ENCODE data around the gene UBALD2.
"Not testable (repeated sequence)": the region's sequence is repeated elsewhere in the genome, so short reads cannot be mapped to it uniquely, and the experiment has no call there.

UBALD2 gene

DNA sequence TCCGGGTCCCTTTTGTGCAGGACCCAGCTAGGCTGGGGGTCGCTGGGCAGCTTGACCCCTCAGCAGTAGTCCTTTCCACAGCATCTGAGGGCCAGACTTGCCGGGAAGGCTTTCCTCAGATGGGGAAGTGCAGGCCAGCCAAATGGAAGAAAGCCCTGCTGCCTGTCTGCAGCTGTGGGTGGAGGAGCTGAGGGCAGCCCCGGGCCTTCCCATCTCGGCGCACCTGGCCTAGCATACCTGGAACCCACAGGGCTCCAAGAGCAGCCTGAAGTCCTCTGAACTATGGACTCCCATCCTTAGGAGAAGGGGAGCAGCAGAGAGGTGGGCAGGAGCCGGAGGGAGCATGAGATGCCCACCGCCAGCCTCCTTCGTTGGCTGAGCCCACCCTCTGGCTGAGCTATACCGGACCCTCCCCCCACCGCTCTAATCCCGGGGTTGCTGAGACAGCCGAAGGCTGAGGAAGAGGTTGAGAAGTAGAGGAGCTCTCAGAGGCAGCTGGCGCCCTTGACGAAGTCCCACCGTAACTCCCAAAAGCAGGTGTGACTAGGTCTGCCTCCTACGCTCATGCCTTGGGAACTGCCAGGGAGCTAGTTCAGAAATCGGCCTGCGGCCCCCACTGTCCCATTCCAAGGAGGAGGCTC, 13.2 kb downstream of the UBALD2 start:
- no peak for DNase-seq

DNA sequence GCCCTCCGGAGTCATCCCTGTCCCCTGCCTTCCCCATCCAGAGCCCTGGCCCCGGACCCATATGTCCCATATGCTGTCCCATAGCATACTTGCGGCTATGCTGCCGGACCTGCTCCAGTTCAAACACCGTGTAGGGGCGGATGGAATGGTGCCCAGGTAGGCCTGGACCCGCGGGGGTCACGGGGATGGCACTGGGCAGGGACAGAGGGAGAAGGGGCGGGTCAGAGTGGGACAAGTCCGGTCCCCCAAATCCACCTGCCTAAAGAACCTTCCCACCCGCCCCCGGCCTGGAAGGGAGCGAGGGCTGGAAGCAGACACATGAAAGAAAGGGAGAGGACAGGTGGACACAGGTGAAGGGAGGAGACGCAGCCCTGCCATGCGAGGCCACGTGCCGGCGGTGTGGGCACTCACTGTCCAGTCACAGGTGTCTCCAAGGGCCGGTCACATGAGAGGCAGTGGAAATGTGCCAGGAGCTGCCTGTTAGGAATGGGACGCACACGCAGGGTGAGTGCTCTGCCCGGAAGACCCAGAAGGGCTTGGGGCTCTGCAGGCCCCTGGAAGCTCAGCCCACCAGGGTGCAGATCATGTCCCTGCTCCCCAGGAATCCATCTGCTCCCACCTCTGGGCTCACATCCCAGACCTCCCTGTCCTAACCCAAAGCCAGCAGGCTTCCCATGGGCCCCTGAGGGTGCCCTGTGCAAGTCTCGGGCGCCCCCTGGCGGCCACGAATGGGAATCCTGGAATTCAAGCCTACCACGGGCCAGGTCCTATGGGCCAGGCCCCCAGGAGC, 14.0 kb downstream of the UBALD2 start:
- DNase-seq: peak; percentile 73

DNA sequence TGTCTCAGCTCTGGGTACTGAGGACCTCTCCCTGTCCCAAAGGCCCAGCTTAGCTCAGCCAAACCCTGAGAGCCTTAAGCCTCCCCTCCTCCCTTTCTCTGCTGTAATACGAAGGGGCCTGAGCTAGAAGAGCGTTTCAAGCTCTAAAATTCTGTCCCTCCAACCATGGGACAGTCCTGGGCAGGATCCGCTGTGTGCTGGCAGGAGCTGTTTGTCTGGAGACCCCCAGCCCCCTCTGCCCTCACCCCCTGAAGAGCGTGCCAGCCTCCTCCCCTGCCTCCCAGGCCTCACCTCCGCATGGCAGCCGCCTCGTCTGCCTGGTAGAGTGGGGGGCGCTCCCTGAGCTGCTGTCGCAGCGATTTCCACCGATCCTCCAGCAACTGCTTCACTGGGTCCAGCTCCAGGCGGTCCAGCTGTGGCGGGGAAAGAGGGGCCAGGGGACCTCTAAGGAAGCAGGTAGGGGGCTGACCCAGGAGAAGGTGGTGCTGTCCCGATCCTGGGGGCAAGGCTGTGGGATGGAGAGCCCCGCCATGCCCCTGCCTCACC, 14.7 kb downstream of the UBALD2 start:
- no peak for DNase-seq

DNA sequence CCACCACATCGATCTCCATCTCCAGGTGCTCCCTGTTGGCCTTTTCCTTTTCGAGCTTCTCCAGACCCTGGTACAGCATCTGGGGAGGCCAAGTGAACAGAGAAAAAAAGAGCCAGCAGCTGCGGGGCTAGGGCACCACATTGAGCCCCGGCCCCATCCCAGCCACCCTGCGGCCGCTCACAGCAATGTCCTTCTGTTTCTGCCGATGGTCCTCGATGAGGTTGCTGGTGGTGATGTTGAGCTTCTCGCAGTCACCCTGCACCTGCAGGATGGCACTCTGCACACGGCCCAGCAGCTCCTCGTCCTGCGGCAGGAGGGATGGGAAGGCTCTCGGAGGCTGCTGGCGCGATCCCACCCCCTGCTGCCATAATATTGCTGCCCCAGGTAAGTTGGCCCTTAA, 15.5 kb downstream of the UBALD2 start:
- DNase-seq: no peak

DNA sequence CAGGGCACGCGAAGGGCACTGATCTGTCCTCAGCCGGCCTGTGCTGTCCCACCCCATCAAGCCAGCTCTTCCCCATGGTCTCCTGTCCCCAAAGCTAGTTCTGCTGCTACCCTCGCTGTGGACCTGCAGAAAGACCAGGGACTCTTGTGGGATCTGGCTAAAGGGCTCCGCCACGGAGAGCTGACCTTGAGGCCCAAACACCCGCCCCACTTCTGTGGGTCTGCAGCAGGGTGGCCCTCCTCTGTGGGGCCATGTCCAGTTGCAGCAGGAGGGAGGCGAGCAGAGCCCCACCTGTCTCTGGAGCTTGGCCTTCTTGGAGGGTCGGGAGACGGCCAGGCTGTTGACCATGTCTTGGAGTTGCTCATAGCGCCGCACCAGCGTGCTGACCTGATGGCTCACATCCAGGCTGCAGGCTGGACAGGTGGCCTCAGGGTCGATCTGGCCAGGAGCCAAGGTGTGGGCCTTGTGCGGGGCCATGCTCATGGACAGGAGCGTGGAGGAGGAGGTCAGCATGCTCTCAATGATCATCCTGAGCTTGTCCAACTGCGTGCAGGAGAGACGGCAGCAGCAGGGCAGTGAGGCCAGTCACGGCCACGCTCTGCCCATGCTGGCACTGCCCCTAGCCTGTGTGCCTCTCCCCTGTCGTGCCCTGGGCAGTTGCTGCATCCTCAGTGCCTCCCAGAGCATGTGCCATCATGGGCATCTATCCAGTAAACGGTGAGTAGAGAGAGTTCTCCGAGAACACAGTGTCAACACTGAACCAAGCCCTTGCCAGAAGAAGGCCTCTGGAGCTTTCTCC, 16.6 kb downstream of the UBALD2 start:
- DNase-seq: no peak

DNA sequence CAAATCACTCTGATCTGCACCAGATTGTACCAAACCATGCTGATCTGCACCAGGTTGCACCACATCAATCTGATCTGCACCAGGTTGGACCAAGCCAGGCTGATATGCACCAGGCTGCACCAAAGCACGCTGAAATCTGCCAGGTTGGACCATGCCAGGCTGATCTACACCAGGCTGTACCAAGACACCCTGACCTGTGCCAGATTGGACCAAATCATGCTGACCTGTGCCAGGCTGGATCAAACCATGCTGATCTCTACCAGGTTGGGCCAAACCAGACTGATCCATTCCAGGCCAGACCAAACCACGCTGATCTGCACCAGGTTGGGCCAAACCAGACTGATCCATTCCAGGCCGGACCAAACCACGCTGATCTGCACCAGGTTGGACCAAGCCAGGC, 27.4 kb downstream of the UBALD2 start:
- DNase-seq: no peak

DNA sequence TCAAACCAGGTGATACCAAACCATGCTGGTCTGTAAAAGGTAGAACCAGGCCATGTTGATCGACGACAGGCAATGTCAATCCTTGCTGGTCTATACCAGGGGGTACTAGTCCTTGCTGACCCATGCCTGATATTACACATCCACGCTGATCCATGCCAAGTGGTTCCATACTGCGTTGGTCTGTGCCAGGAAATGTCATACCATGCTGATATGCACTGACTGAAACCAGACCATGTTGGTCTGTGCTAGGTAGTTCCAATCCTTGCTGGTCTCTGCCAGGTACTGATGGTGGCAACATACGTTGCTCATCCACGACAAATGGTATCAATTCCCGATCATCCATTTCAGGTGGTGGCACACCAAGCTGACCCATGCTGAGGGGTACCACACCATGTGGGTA, 28.0 kb downstream of the UBALD2 start:
- no peak for DNase-seq

DNA sequence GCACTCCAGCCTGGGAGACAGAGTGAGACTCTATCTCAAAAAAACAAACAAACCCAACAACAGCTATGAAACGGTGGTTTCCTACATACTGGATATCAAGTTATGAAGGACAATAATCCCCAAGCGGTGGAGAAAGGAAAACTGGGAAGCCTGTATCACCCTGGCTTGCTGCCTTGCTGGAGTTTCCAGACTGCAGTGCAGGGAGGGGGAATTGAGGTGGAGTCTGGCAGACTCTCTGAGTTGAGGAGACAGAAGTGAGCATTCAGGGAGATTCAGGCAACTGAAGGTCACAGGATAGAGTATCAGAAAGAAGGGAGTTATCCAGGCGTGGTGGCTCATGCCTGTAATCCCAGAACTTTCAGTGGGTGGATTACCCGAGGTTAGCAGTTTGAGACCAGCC, 31.0 kb downstream of the UBALD2 start:
- DNase-seq: no peak

DNA sequence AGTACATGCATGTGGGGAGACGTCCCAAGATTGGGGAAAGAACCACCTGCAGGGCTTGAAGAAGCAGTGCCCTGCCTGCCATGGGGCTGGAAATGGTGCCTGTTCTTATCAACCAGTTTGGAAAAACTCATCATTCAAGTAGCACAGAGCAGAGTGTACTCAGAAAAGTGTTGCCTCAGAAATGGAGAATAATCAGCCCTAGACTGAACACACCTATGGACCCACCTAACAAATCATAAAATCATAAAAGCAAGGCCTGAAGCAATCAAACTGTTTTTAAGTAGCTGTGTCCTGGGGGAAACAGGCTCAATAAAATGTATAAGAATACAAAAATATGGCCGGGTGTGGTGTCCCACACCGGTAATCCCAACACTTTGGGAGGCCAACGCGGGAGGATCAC, 31.7 kb downstream of the UBALD2 start:
- no peak for DNase-seq

DNA sequence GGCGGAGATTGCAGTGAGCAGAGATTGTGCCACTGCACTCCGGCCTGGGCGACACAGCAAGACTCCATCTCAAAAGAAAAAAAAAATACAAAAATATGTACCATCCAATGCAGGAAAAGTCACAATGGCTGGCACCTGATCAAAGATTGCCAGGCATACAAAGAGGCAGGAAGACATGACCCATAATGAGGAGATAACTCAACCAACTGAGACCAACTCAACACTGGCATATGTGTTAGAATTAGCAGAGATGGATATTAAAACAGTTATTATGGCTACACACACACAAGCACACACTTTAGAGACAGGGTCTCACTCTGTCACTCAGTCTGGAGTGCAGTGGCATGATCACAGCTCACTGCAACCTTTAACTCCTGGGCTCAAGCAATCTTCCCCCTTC, 32.3 kb downstream of the UBALD2 start:
- no peak for DNase-seq

DNA sequence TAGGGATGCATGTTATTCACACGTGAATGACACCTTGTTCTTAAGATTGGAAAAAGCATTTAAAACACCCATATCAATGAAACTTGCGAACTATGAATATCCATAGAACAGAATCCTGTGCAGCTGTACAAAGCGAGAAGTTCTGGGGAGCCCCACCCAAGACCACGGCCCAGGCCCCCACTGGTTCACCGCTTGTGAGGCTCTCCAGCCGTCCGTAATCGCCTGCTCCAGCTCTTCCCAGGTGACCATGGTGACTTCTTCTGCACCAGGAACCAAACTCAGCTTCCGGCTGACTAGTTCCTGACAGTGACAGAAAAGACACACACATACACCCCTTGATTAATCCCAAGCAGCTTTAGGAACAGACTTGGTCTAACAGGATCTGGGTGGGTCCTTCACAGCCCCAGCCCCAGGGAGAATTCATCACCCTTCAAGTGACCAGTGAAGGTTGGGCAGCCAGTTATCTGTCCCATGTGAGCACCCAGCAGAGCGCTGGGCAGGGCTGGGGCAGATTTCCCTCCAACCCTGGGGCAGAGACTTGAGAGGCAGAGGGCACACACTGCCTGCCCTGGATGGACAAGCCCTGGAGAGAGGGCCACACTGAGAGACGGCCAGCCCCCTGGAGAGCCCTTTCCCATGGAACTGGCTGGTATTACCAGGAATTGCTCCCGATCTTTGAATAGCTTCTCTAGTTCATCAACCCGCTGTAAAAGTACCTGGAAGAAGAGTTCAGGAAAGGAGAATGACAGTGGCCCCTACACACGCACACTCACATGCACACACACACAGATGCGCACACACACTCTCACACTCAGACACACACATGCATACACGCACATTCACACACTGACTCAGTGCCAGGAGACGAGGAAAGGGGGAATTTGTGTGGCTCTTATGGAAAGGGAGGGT, 39.3 kb downstream of the UBALD2 start:
- no peak for DNase-seq

DNA sequence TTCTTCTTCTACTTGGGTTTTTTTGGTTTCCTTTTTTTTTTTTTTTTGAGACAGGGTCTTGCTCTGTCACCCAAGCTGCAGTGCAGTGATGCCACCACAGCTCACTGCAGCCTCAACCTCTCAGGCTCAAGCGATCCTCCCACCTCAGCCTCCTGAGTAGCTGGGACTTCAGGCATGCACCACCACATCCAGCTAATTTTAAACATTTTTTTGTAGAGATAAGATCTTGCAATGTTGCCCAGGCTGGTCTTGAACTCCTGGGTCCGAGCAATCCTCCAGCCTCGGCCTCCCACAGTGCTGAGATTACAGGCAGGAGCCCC, 39.9 kb downstream of the UBALD2 start:
- DNase-seq: not testable (repeated sequence)

DNA sequence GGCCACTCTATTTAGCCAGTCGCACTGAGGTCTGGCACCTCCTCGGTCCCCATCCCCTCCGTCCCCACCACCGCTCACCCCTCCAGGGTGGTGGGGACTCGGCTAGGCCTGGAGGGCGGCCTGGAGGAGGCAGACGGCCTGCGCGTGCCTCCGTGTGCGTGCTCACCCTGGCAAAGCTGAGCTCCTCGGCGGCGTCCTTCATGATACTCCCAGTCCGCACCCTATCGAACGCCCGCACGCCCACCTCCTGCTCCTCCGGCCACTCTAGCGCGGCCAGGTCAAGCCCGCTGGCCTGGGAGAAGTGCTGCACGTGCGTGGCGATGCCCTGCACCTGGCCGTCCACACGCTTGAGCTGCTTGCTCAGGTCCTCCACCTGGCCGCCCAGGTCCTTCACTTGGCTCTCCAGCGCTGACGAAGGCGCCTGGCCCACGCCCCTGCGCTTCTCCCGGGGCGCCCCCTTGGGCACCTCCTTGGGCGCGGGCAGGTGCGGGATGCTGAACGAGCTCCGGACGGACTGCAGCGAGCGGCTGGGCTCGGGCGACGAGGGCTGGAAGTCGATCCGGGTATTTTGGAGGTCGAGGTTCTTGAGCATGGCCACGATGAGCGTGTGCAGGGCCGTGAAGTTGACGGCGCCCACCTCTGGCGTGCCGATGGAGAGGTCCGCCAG, 42.3 kb downstream of the UBALD2 start:
- no peak for DNase-seq

DNA sequence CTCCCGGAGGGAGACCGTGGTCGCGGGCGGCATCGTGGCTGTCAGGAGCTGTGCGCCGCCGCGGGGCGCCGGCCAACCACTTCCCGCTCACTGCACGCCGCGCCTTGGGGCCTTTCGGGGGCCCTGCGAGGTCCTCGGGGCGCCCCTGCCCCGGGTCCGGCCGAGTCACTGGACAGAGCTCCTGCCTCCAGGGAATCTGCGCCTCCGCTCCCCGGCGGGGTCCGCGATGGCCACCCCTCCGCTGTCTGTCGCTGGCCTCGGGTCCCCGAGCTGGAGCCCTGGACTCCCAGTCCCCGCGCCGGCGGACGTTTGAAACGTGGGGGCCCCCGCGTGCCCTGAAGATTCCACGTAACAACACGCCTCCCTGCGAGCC, 42.8 kb downstream of the UBALD2 start, which contains the start of gene QRICH2:
Gene QRICH2 (minus strand): TSS at position 311 of the 373 bp plus-strand sequence. CDS start 278 bp downstream, at position 33.
- DNase-seq: no peak

DNA sequence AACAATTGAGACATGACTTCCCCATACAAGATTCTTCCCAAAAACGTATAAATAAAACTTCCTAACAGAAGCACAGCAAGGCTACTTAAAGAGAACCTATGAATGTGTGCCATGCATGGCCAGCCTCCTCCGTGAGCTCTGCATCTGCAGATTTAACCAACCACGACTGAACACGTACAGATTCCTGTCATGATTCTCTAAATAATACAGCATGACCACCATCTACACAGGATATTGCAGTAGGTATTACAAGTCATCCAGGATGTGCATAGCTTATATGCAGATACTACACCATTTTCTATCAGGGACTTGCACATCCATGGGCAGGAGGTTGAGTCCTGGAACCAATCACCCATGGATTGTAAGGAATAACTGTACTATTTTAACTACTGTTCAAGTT, 44.3 kb downstream of the UBALD2 start:
- DNase-seq: no peak

DNA sequence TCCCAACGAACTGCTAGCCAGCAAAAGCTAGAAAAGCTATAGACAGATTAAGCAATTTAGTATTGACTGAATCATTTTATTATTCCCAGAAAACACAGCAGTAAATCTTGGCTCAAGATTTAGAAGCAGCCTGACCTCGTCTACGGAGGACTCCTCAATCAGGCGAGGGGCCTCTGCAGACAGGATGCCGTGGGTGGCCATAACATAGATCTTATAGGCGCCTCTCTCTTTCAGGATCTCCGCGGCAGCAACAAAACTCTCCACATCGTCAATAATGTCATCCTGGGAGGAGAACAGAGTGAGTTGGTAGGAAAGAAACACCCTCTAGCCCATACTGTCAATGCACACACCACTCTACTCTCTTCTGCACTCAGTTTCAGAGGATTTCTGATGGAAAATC, 47.6 kb downstream of the UBALD2 start:
- no peak for DNase-seq

DNA sequence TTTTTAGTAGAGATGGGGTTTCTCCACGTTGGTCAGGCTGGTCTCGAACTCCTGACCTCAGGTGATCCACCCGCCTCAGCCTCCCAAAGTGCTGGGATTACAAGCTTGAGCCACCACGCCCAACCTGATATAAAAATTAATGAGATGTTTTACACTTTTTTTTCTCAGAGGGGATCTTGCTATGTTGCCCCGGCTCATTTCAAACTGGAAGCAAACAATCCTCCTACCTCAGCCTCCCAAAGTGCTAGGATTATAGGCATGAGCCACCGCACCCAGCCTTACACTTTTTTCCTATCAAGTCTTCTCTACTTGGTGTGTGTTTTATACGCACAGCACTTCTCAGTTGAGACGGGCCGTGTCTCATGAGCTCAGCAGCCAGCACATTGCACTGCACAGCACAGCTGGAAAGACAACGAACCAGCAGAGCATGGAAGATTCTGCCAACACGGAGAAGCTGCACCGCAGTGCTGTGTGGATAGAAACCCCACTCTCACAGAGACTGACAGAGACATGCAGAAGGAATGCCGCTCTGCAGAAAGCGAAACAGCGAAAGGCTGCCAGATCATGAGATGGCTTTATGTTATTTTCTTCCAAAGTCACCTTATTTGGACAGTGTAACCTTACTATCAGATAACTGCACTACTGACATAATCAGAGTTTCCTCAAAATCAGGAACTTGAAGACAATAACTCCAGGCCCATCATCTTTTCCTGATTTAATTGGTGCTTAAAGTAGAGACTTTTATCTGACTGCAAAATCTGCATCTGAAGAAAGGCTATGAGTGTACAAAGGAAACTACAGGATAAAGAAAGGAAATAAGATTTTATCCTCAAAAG, 49.5 kb downstream of the UBALD2 start:
- no peak for DNase-seq

DNA sequence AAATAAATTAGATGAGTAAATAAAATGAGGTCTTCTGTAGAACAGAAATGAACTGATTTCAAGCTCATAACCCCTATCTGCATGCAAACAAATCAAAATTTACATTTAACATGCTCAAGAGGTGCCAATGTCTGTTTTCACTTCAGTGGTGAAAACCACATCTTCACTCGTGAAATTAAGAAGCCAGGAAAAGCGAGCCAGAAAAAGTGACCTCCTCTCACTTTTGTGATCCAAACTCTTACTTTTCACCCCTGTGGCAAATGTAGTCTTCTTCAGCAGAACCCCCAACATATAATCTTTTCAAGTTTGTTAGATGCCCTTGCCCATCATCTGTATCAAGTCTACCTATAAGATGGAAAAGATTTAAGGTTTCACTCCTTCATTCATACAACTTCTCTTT, 52.4 kb downstream of the UBALD2 start:
- DNase-seq: no peak

DNA sequence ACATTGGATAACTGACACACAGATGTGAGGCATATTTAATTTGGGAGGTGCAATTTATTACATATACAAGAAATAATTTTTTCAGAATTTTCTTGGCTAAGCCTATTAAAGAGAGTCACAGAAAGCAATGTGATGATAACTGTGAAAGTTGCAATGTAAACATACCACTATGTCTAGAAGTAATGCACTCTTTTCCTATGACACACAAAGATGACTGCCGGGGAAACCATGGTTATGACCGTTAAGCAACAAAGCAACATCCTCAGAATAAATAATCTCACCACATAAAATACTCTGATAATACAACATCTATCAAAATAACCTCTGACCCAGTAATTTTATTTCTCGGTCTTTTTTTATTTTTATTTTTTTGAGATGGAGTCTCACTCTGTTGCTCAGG, 53.4 kb downstream of the UBALD2 start:
- DNase-seq: no peak

Measured in NCI-H1436 (cell line).